GM18519 (cell line): ENCODE data around the gene CYLD.

Source experiments
- ATAC-seq: cut with Tn5 transposase; IDR thresholded peaks from one replicate; pipeline ENCODE4 v1.9.1; 2021; ENCODE audit warnings: mild to moderate bottlenecking, moderate library complexity; ENCODE audit not compliant: unreplicated experiment, low FRiP score

The CYLD gene

DNA sequence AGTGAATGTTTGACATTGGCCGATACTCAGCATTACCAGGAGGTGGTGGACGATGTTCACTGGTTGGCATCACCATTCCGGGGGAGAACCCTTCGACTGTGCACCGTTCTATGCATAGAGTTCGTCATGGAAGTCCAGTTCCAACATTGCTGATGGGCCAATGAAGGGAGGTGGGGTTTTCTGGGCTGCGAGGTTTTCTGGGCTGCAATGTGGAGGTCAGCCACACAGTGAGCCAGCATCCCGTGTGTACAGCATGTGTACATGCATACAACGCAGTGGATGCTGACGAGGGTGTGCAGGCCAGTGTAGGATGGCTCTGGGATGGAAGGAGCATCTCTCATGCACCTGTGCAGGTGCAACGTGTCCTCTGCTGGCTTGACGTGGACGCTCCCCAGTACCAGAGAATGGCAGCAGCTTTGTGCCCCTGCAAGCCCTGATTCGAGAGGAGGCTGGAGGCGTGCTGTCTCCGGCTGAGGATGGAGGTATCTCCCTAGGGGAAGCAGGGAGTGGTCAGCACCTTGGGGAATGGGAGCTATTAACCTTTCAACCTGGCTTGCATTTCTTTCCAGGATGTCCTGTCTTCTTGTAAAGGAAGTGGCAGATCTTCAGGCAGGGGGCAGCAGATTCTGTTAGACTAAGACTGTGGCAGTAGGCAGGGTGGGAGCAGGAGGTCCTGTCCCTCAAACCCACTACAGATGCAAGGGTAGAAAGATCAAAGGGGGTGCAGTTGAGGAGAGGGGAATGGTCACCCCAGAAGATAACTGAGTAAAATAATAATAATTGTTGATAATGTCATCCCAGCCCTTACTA is 98.2 kb downstream of the CYLD start:
- no peak for ATAC-seq

DNA sequence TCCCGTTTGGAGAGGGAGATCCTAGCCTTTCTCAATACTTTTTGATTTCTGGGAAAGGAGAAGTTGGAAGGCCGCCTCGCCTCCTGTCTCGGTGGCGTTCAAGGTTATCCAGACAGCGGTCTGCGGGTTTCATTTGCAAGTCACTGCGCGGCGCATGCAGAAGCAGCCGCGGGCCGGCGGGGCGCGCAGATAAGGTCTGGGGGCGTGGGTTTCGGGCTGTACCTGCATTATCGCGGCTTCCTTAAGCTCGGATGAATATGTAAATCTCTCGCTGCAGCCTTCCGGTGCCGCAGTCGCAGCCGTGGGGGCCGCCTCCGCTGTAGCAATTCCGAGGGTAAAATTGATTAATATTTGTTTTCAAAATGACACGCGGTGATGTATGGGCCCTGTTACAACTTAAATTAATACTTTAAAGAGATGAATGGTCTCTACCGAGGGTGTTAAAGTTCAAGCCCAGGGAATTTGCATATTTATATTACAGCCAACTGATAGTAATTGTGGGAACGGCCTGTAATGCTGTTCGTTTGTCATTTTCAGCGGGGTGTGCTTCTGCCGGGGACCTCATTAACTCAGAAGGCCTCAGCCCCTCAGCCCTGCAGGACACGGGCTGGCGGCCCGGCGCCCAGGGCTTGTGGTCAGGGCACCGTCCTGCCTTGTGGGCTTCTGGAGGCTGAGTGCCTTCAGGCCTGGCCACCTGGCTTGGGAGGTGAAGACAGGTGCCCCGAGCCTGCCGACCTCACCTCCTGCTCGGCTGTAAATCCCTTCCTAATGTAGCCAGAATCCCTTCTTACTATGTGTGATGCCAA is 99.4 kb downstream of the CYLD start:
- peak; percentile 53 for ATAC-seq

DNA sequence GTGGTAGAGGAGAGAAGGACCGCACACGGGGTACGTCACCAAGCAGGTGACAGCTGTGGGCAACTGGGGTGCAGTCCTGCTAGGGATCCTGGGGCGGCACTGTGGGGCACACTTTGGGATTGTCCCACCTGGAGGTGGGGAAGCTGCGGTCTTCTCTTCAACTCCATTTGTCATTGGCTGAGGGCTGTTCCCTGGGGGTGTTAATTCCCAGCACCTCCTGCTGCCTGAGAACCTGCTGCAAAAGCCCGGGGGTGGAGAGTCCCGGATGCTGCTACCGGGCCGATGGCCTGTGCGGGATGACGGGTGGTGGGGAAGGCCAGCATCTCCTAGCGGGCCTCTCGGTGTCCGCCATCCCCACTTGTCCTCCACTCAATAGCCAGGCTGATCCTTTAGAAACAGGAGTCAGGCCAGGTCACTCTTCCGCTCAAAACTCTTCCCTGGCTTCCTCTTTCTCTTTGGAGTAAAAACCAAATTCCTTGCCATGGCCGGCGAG is 100.2 kb downstream of the CYLD start:
- no peak for ATAC-seq

DNA sequence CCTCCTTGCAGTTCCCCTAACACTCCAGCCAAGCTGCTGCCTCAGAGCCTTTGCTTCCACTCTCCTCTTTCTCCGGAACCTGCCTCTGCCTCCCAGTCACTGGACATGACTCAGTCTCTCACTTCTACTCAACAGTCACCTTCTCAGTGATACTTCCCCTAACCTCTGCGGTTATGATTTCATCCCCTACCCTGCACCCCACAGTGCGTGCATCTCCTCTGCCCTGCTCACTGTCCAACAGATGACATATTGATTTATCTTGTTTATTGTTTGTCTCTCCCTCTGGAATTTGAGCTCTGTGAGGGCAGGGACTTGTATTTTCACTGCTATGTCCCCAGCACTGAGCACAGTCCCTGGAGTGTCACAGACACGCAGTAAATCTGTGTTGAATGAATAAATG is 100.7 kb downstream of the CYLD start:
- no peak for ATAC-seq

DNA sequence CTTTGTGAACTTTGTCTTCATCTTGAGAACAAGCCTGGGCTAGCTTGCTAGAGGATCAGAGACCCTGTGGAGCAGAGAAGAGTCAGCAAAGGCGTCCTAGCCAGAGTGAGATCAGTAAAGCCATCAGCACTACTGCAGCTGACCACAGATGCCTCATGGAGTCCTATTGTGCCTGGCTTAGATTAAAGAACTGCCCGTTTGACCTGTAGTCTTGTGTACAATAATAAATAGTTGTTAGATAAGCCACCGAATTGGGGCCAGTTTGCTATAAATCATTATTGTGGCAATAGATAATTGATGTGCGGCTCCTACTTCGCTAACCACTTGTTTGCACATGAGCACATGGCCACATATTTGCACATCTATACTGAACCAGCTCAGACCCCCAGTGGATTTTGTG is 103.0 kb downstream of the CYLD start:
- ATAC-seq, result no peak

DNA sequence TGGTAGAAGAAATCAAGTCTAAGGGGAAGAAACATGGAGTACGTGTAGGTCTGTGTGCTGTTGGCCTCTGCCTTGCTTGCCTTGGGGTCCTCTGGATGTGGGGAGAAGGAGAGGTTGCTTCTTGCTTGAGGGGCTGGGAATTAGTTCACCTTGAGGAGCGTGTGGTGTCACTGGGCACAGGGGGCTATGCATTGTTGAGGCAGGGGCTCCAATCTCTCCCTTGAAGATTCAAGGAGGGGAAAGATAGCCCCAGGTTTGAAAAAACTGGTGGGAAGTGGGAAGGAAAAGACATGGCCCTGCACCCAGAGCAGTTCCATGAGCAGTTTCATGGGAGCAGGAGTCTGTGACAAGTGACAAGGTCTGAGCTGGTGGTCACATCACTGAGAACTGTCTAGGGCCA is 103.4 kb downstream of the CYLD start:
- ATAC-seq, result no peak

DNA sequence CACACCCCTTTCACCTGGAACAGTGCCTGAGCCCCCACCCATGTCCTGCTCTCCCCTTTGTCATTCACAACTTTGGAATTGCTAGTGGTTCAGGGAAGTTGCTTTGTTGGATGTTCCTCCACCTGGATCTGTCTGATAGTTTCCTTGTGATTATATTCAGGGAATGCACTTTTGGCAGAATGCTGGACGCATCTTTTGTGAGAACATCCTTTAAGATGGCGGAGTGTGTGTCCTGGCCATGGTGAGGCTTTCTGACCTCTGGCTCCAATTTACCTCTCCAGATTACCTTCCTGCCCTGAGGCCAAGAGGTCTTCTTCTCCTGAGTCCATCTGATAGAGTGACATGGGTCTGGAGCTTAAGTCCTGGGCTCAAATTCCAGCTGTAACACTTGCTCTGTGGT is 104.6 kb downstream of the CYLD start:
- ATAC-seq, result no peak

DNA sequence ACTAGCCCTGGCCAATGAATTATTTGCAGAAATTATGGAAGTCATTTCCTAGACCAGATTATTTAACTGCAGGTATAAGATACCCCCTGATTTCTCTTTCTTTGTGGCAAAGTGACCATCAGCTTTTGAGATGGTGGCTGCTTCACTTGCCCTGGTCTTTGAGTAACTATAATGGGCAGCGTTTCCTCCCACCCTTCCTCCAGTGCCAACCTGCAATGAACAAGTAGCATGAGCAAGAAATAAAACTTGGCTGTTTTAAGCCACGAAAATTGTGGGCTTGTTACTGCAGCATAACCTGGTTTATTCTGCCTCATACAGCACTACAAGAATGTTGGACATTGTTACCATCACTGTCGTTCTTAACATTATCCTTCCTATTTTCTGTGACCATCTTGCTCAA is 105.3 kb downstream of the CYLD start:
- ATAC-seq, result no peak

DNA sequence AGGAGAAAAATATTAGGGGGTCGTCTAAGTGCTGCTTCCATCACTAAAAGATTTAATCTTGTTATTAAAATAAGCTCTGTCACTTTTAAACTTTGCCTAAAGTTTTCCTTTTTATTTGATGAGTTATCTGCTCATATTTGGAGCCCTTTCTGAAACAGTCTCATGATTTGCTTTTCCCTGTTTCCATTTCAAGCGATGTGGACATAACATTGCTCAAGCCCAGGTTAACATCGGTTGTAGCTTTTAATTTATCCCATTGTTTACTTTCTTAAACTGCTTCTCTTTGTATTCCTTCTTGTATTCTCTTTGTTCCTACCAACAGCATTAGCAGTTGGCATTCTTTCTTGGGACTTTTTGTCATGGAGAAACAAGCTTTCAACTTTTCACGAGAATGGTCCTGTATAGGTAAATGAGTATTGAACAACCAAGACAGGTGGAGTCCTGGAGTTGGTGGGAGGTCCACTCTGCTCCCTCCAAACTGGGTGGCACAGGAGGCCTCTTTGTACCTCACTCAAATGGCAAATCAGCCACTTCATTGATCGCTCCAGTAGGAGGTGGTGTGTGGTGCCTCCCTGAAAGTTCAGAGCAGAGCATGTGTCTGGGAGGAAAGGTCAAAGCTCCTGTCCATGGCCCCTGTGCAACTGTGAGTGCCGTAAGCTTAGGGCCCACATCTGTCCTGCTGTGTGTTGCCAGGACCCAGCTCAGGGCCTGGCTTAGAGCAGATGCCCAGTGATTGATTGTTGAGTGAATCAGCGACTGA is 107.0 kb downstream of the CYLD start:
- no peak for ATAC-seq
